Effector memory CD8-positive, alpha-beta T cell (primary cell): Measurements from ENCODE around the gene RGS9BP.
A peak's percentile ranks its signal among the peaks of the same experiment; 100 is the strongest.
"Not testable (repeated sequence)": the region's sequence is repeated elsewhere in the genome, so short reads cannot be mapped to it uniquely, and the experiment has no call there.

Experiments used
- ATAC-seq: fragments of 150-1000 bp; cut with Tn5 transposase; replicated peaks from 2 replicates; pipeline ENCODE4 v1.10.0; 2021; ENCODE audit warnings: mild to moderate bottlenecking, moderate library complexity
- DNase-seq, 3 experiments: peaks; one replicate each; pipeline ENCODE4 v3.0.0; 2021
- H3K27ac Mint-ChIP-seq, 2 donors: one replicate each; pipeline ENCODE4 v1.8.0; 2022; ENCODE audit warnings: mild to moderate bottlenecking in 2 of 2, mixed read lengths in 2 of 2, moderate library complexity in 2 of 2
- H3K27me3 Mint-ChIP-seq, 2 donors: one replicate each; pipeline ENCODE4 v1.8.0; 2022; ENCODE audit warnings: mixed read lengths in 2 of 2
- H3K36me3 Mint-ChIP-seq: one replicate; pipeline ENCODE4 v1.8.0; 2022; ENCODE audit warnings: mild to moderate bottlenecking, moderate library complexity, mixed read lengths; ENCODE audit not compliant: insufficient read depth
- H3K4me1 Mint-ChIP-seq, 2 donors: one replicate each; pipeline ENCODE4 v1.8.0; 2022; ENCODE audit warnings: low read depth in 2 of 2, mixed read lengths in 2 of 2
- H3K4me3 Mint-ChIP-seq, 2 donors: one replicate each; pipeline ENCODE4 v1.8.0; 2022; ENCODE audit warnings: mild to moderate bottlenecking in 2 of 2, mixed read lengths in 2 of 2, moderate library complexity in 2 of 2
- H3K9me3 Mint-ChIP-seq, 2 donors: one replicate each; pipeline ENCODE4 v1.8.0; 2022; ENCODE audit warnings: mixed read lengths in 2 of 2
- total RNA-seq, 9 experiments: gene quantifications; one replicate each; lab custom pipeline; 2026; lab: John Stamatoyannopoulos, UW

The RGS9BP gene, protein sequence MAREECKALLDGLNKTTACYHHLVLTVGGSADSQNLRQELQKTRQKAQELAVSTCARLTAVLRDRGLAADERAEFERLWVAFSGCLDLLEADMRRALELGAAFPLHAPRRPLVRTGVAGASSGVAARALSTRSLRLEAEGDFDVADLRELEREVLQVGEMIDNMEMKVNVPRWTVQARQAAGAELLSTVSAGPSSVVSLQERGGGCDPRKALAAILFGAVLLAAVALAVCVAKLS
- 0 to 1.4 (median 0.46) reads per million in 9 experiments for total RNA-seq

DNA sequence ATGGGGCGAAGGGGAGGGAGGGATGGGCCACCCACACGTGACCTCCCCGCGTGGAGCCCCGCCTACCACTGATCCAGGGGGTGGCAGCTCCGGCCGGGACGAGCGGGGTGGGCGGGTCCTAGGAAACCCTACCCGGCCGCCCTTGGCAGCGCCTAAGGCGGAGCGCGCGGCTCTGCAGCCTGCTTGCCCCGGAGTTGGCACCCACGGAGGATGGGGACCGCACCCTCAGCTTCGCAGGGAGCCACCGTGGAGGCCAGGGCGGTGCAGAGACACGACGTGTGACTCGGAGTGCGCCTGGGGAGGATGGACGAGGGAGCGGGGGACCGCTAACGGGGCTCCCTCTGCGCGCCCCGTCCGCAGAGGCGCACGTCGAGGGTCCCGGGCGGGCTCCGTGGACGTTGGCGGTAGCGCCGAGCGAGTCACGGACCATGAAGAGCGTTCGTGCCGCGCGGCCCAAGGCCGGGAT lies at the start of gene RGS9BP:
RGS9BP (plus strand) TSS at position 129 of the 466 bp plus-strand sequence. CDS start 416 bp downstream, outside the sequence.
- Mint-ChIP-seq H3K36me3 (peaks cover 8% of the 10 kb centered on the region), H3K9me3 (no peaks in the 10 kb centered on the region), H3K27ac (peak within 1 kb of the TSS; percentile 21 to 69)

DNA sequence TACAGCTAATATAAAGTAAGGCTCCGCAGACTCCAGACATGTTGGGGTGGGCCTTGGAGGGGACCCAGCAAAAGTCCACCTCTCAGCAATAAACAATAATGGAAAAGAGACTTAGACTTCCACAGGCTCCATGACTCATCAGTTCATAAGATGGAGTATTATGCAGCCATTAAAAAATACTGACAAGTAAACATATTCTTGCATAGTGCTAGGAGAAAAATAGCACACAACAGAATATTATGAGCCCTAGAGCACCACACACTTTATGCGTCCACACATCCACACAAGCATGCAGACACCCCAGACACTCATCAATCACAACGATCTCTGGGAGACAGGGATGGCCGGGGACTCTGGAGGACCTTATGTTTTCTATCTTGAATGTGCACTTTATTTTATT lies 48.7 kb upstream of the RGS9BP start:
- no peaks in the 10 kb centered on the region for H3K9me3 Mint-ChIP-seq
- DNase-seq (no peak), ATAC-seq (no peak)
- H3K27me3 Mint-ChIP-seq, result no peaks in the 10 kb centered on the region
- H3K27ac Mint-ChIP-seq, result no peak overlapping the region
- H3K4me1 Mint-ChIP-seq, result no peaks in the 10 kb centered on the region
- H3K36me3 Mint-ChIP-seq, result peaks cover 56% of the 10 kb centered on the region
- no peak overlapping the region for H3K4me3 Mint-ChIP-seq

More for the DNA sequence above, at the start of gene RGS9BP:
- Mint-ChIP-seq H3K27me3 (peaks cover 4 to 10% of the 10 kb centered on the region in 2 donors), H3K4me3 (peak within 1 kb of the TSS; percentile 83 to 88), H3K4me1 (peaks cover 29 to 30% of the 10 kb centered on the region in 2 donors)
- DNase-seq (peak; percentile 45 to 56 (median 53)), ATAC-seq (peak; percentile 45)

DNA sequence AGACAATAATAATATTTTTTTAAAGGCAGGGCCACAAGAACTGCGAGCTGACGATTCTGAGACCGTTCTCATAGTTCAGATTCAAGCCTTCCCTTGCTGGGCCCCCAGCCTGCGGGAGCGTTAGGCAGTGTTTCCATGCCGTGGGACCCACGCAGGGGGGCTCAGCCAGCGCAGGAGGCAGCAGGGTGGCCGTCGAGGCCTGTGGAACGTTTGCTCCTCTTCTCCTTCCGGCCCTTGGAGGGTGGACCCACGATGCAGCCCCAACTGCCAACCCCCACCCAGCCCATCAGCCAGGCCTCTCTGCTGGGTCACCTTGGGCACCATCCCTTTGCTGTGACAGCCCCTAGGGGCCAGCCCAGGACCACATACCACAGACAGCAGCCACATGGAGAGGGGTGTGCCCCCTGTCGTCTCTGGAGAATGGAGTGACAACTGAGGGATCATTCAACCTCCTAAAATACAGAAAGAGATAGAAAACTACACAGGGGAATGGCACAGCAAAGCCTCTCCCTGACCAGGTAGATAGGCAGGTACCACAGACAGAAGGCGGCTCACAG lies 47.9 kb upstream of the RGS9BP start:
- no peak for DNase-seq
- Mint-ChIP-seq H3K9me3 (no peaks in the 10 kb centered on the region), H3K36me3 (peaks cover 48% of the 10 kb centered on the region), H3K27me3 (no peaks in the 10 kb centered on the region), H3K4me3 (no peak overlapping the region), H3K4me1 (no peaks in the 10 kb centered on the region), H3K27ac (no peak overlapping the region)
- ATAC-seq, result no peak

DNA sequence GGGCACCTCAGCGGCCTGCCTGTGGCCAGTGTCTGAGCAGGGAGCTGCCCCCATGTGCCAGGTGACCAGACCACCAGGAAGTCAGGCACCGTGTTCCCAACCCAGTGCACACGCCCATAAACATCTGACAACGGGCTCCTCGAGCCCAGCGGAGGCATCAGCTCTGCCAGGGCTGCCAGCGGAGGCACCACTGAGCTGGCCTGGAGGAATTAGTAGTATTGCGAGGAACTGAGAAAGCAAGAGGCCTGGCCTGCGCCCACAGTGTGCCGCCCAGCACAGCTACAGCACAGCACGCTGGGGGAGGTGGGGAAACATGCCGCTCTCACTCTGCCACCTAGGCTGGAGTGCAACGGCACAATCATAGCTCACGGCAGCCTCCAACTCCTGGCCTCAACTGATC lies 45.3 kb upstream of the RGS9BP start:
- Mint-ChIP-seq H3K4me3 (no peak overlapping the region), H3K36me3 (peaks cover 41% of the 10 kb centered on the region)

DNA sequence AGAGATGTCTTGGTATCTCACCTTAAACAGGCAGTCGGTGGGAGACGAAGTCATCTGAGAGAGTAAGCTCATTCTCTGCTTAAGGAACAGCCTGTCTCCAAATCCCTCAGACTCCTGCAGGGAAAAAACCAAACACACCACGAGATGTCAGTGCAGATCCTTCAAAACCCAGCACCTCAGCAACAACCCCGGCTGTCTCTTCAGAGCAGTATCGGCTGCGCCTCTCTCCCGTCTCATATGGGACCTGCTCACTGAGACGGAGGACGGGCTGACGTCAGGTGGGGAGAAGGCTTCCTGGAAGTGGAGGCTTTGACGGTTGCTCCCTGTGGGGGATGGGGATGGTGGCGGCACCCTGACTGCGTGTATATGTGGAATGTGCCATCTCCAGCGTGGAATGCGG lies 44.3 kb upstream of the RGS9BP start:
- Mint-ChIP-seq H3K27me3 (no peaks in the 10 kb centered on the region), H3K4me1 (peaks cover 0 to 3% of the 10 kb centered on the region in 2 donors), H3K4me3 (no peak overlapping the region), H3K9me3 (no peaks in the 10 kb centered on the region), H3K27ac (no peak overlapping the region), H3K36me3 (peaks cover 38% of the 10 kb centered on the region)
- ATAC-seq, result no peak
- DNase-seq, result no peak

More for the DNA sequence above, 45.3 kb upstream of the RGS9BP start:
- H3K4me1 Mint-ChIP-seq, result peaks cover 0 to under 1% of the 10 kb centered on the region in 2 donors
- DNase-seq, result no peak
- H3K27me3 Mint-ChIP-seq, result no peaks in the 10 kb centered on the region
- ATAC-seq, result no peak
- H3K27ac Mint-ChIP-seq, result no peak overlapping the region
- no peaks in the 10 kb centered on the region for H3K9me3 Mint-ChIP-seq

DNA sequence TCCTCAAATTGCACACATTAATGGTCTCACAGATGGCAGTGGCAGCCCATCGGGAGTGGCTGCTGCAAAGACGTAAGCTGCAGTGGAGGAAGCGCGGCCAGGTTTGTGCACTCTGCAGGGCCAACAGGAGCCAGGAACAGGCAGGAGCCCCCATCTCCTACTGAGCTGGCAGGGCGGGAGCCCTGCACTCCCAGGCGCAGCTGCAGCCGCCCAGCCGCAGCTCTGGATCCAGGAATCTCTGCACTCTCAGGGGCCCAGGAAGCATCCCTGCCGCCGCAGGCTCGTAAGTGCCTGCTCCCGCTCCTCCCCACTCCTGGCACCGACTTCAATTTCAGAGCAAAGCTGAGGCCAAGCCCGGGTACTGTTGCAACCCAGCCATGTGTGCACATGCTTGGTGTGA lies 38.2 kb upstream of the RGS9BP start:
- no peak for ATAC-seq
- Mint-ChIP-seq H3K4me3 (no peak overlapping the region), H3K36me3 (peaks cover 43% of the 10 kb centered on the region), H3K4me1 (peaks cover 2 to 3% of the 10 kb centered on the region in 2 donors), H3K27ac (no peak overlapping the region), H3K27me3 (no peaks in the 10 kb centered on the region), H3K9me3 (no peaks in the 10 kb centered on the region)
- no peak for DNase-seq

DNA sequence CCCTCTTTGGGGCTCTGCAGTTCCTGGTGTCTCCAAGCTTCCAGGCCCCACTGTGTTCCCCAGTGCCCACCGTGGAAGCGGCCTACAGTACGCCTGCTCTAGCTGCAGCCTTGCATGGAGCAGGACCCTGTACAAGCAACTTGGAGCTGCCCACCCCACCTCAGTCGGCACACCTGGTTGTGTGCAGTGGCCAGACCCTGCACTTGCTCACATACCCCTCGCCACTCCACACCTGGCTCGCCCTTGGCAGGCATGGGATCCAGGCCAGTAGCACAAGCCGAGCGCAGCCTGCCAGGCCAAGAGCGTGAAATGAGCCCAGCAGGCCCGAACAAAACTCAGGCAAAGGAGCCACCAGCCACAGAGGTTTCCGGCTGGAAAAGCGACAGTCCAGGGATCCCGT lies 37.0 kb upstream of the RGS9BP start:
- no peak for ATAC-seq
- peaks cover 12 to 13% of the 10 kb centered on the region in 2 donors for H3K4me1 Mint-ChIP-seq
- no peak overlapping the region for H3K27ac Mint-ChIP-seq
- no peak overlapping the region for H3K4me3 Mint-ChIP-seq
- no peaks in the 10 kb centered on the region for H3K27me3 Mint-ChIP-seq
- H3K9me3 Mint-ChIP-seq, result no peaks in the 10 kb centered on the region
- peaks cover 52% of the 10 kb centered on the region for H3K36me3 Mint-ChIP-seq
- DNase-seq, result no peak

DNA sequence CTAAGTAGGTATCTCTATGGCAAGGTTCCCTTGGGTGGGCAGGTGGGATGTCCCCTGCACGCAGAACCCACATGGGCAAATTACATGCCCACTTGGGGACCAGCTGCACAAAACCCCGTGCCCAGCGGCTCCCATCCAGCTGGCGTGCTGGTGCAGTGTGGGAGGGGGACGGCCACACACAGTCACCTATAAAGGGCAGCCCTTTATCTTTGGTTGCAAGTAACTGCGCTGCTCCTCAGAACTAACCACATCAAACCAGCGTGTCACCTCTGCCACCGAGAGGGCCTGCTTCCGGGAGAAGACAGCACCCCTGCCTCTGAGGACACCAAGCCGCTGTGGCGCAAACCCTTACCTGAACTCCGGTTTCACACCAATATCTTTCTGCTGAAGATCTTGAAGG lies 32.9 kb upstream of the RGS9BP start:
- ATAC-seq (peak; percentile 99), DNase-seq (peak; percentile 42 to 52 (median 51))
- H3K4me1 Mint-ChIP-seq, result peaks cover 10 to 15% of the 10 kb centered on the region in 2 donors
- peak overlapping the region; percentile 71 to 90 for H3K27ac Mint-ChIP-seq
- no peaks in the 10 kb centered on the region for H3K27me3 Mint-ChIP-seq
- no peaks in the 10 kb centered on the region for H3K9me3 Mint-ChIP-seq
- H3K36me3 Mint-ChIP-seq, result peaks cover 56% of the 10 kb centered on the region
- peak overlapping the region; percentile 40 to 61 for H3K4me3 Mint-ChIP-seq

DNA sequence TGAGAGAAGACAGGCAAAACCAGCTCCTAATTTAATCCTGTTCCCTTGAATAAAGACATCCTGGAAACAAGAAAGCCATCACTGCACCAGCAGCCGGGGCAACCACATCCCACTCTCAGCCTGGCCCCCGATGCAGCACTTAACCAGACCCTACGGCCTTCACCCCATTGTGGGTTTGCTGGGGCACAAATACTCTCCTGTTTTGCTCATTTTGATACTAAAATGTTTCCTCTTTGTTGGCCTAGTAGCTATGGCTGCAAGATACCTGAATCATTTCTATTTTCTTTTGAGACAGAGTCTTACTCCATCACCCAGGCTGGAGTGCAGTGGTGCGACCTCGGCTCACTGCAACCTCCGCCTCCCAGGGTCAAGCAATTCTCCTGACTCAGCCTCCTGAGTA lies 29.1 kb upstream of the RGS9BP start:
- peaks cover 57% of the 10 kb centered on the region for H3K36me3 Mint-ChIP-seq

DNA sequence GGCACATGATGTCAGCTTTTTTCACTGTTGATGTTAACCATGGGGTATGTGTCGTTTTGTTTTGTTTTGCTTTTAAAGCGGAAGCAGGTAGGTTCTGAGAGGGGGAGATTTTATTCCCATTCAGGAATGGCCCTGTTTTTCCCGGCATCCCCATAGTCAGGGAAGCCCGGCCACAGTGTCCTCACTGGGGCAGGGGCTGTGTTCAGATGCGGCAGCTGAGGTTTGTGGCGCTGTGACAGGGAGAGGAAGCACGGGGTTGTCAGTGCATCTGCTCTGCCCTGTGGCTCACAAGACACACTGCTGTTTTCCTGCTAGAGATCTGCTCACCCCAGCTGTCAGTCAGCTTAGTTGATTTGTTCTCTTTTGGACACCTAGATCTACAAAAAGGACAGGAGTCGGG lies 28.3 kb upstream of the RGS9BP start:
- H3K36me3 Mint-ChIP-seq, result peaks cover 56% of the 10 kb centered on the region
- H3K4me1 Mint-ChIP-seq, result peaks cover 10 to 14% of the 10 kb centered on the region in 2 donors
- peak overlapping the region; percentile 52 to 60 for H3K27ac Mint-ChIP-seq
- no peak overlapping the region for H3K4me3 Mint-ChIP-seq
- H3K27me3 Mint-ChIP-seq, result no peaks in the 10 kb centered on the region
- DNase-seq (no peak), ATAC-seq (no peak)
- H3K9me3 Mint-ChIP-seq, result no peaks in the 10 kb centered on the region

More for the DNA sequence above, 29.1 kb upstream of the RGS9BP start:
- Mint-ChIP-seq H3K27ac (peak overlapping the region; percentile 18 to 60), H3K4me1 (peaks cover 10 to 15% of the 10 kb centered on the region in 2 donors), H3K4me3 (no peak overlapping the region), H3K27me3 (no peaks in the 10 kb centered on the region), H3K9me3 (no peaks in the 10 kb centered on the region)
- no peak for DNase-seq
- no peak for ATAC-seq

DNA sequence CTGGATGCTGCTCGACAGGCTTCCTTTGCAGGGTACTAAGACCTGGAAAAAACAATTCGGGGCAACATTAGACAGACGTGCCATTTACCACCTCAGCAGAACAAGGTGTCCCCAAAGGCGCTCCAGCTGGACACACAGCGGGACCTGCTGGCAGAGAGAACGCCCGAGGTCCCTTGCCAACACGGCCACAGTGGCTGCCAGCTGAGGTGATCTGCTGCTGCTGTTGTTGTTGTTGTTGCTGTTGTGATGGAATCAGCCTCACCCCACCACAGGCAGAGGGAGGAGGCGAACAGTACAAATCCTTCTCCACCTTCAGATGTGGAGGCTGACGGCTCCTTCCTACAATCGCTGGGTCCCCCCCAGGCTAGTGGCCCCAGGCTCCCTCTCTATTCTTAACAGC lies 25.9 kb upstream of the RGS9BP start:
- DNase-seq, result no peak
- Mint-ChIP-seq H3K36me3 (peaks cover 52% of the 10 kb centered on the region), H3K27me3 (no peaks in the 10 kb centered on the region), H3K27ac (no peak overlapping the region), H3K9me3 (no peaks in the 10 kb centered on the region), H3K4me1 (peaks cover 0 to 4% of the 10 kb centered on the region in 2 donors), H3K4me3 (no peak overlapping the region)
- ATAC-seq, result no peak

DNA sequence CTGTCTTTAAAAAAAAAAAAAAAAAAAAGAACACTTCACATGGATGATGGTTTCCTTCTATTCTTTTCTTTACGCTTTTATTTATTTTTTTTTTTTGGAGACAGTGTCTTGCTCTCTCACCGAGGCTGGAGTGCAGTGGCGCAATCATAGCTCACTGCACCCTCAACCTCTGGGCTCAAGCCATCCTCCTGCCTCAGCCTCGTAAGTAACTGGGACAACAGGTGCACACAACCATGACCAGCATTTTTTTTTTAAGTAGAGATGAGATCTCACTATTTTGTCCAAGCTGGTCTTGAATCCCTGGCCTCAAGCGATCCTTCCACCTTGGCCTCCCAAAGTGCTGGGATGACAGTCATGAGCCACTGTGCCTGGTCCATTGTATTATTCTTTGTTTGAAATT lies 25.0 kb upstream of the RGS9BP start:
- Mint-ChIP-seq H3K27me3 (no peaks in the 10 kb centered on the region), H3K36me3 (peaks cover 61% of the 10 kb centered on the region), H3K4me1 (peaks cover 0 to 4% of the 10 kb centered on the region in 2 donors), H3K9me3 (no peaks in the 10 kb centered on the region), H3K4me3 (no peak overlapping the region), H3K27ac (no peak overlapping the region)
- no peak for ATAC-seq
- no peak for DNase-seq

DNA sequence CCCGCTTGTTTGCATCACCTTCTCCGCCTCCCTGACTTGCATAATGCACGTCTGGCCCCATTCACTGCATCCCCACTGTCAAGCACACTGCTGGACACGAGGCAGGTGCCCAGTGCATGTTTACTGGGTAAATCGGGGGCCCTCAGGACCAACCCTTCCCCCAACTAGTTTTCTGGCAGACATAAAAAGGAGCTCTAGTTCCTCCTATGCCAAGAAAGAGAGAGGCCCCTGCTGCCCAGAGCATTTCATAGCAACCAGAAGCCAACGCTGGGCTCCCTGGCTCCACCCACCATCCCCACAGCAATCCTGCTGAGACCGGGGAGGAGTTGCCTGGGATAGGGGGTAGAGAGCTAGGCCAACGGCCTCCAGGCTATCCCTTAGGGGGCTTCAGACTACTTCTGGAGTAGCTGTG lies 23.9 kb upstream of the RGS9BP start:
- H3K36me3 Mint-ChIP-seq, result peaks cover 67% of the 10 kb centered on the region
- peaks cover 0 to 2% of the 10 kb centered on the region in 2 donors for H3K4me1 Mint-ChIP-seq
- no peak for DNase-seq
- no peak overlapping the region for H3K27ac Mint-ChIP-seq
- ATAC-seq, result no peak
- H3K9me3 Mint-ChIP-seq, result no peaks in the 10 kb centered on the region
- H3K4me3 Mint-ChIP-seq, result no peak overlapping the region
- H3K27me3 Mint-ChIP-seq, result no peaks in the 10 kb centered on the region

DNA sequence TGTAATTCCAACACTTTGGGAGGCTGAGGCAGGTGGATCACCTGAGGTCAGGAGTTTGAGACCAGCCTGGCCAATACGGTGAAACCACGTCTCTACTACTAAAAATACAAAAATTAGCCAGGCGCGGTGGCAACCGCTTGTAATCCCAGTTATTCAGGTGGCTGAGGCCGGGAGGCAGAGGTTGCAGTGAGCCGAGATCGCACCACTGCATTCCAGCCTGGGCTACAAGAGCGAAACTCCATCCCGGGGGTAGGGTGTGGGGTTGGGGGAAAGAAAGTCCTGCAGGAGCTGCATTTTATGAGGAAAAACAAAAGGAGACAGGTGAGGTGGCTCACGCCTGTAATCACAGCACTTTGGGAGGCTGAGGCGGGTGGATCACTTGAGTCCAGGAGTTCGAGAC lies 23.3 kb upstream of the RGS9BP start:
- H3K9me3 Mint-ChIP-seq, result not testable (repeated sequence)

More for the DNA sequence above, 23.3 kb upstream of the RGS9BP start:
- not testable (repeated sequence) for H3K4me3 Mint-ChIP-seq, H3K27ac Mint-ChIP-seq, ATAC-seq, H3K27me3 Mint-ChIP-seq, H3K4me1 Mint-ChIP-seq, DNase-seq
- H3K36me3 Mint-ChIP-seq, result peaks cover 67% of the 10 kb centered on the region
